ENCODE measurements around the gene LASP1.

Gene LASP1

GRCh38 chr17:38861399-38861843 is 8.4 kb upstream of the LASP1 start:
- DNase-seq: peak; percentile 66 to 73
- TF ChIP-seq POLR2A (IDR thresholded peaks at IDR 0.05; ENCODE audit: low read length): no peak
- TF ChIP-seq GATA1 (IDR thresholded peaks at IDR 0.05; ENCODE audit: low read depth, low read length): no peak

GRCh38 chr17:38864636-38865398 is 5.0 kb upstream of the LASP1 start:
- peak in 1 of 2 experiments; percentile 15 for DNase-seq
- TF ChIP-seq POLR2A (IDR thresholded peaks at IDR 0.05; ENCODE audit: low read length) (no peak), GATA1 (IDR thresholded peaks at IDR 0.05; ENCODE audit: low read depth, low read length) (no peak)

- DNase-seq: peak; percentile 86 to 93
- TF ChIP-seq GATA1 (IDR thresholded peaks at IDR 0.05; ENCODE audit: low read depth, low read length): no peak
- TF ChIP-seq POLR2A (IDR thresholded peaks at IDR 0.05; ENCODE audit: low read length): no peak
These were observed 2.5 kb upstream of the LASP1 start for GRCh38 chr17:38867179-38867967.

- DNase-seq: peak; percentile 66 to 75
- TF ChIP-seq POLR2A (IDR thresholded peaks at IDR 0.05; ENCODE audit: low read length): no peak
- TF ChIP-seq GATA1 (IDR thresholded peaks at IDR 0.05; ENCODE audit: low read depth, low read length): no peak
These were observed 1.7 kb upstream of the LASP1 start for GRCh38 chr17:38867968-38868816.

- peak; percentile 87 to 94 for DNase-seq
- TF ChIP-seq GATA1 (IDR thresholded peaks at IDR 0.05; ENCODE audit: low read depth, low read length) (no peak), POLR2A (IDR thresholded peaks at IDR 0.05; ENCODE audit: low read length) (no peak)
These were observed 887 bp upstream of the LASP1 start for GRCh38 chr17:38868817-38869525.

- TF ChIP-seq POLR2A (IDR thresholded peaks at IDR 0.05; ENCODE audit: low read length) (peak; percentile 63), GATA1 (IDR thresholded peaks at IDR 0.05; ENCODE audit: low read depth, low read length) (no peak)
- peak; percentile 79 to 83 for DNase-seq
These were observed 654 bp downstream of the LASP1 start for GRCh38 chr17:38870259-38871165.

GRCh38 chr17:38871247-38872015 is 1.6 kb downstream of the LASP1 start:
- TF ChIP-seq POLR2A (IDR thresholded peaks at IDR 0.05; ENCODE audit: low read length): peak; percentile 46
- no peak for TF ChIP-seq GATA1 (IDR thresholded peaks at IDR 0.05; ENCODE audit: low read depth, low read length)
- DNase-seq: peak; percentile 89 to 92

GRCh38 chr17:38872027-38872511 is 2.2 kb downstream of the LASP1 start:
- TF ChIP-seq POLR2A (IDR thresholded peaks at IDR 0.05; ENCODE audit: low read length) (no peak), GATA1 (IDR thresholded peaks at IDR 0.05; ENCODE audit: low read depth, low read length) (no peak)
- DNase-seq: no peak

GRCh38 chr17:38872671-38873385 is 3.0 kb downstream of the LASP1 start:
- TF ChIP-seq GATA1 (IDR thresholded peaks at IDR 0.05; ENCODE audit: low read depth, low read length): no peak
- no peak for TF ChIP-seq POLR2A (IDR thresholded peaks at IDR 0.05; ENCODE audit: low read length)
- peak; percentile 60 to 63 for DNase-seq

GRCh38 chr17:38873640-38874380 is 4.0 kb downstream of the LASP1 start:
- no peak for DNase-seq
- TF ChIP-seq GATA1 (IDR thresholded peaks at IDR 0.05; ENCODE audit: low read depth, low read length) (no peak), POLR2A (IDR thresholded peaks at IDR 0.05; ENCODE audit: low read length) (no peak)

Data from erythroblast (primary cell).